Measurements from ENCODE around the gene SLC45A1. TPM values are rescaled to one million over a fixed set of nuclear protein-coding genes. Genes with fewer than 3 reads are reported as not detected.

The SLC45A1 gene
- total RNA-seq, 3 donors from 2014 or later = 0.73 to 3.6 (median 1.9) TPM

GRCh38 chr1:8374812-8375211 is 56.9 kb downstream of the SLC45A1 start:
- Histone ChIP-seq H3K27me3 (no peaks in the 10 kb centered on the region), H3K36me3 (no peaks in the 10 kb centered on the region), H3K9me3 (no peaks in the 10 kb centered on the region), H3K27ac (peak overlapping the region; percentile 84 to 87), H3K4me1 (peaks cover 10 to 39% of the 10 kb centered on the region in 2 donors), H3K4me3 (no peak overlapping the region)
- no peak for TF ChIP-seq POLR2A (IDR thresholded peaks at IDR 0.05)
- TF ChIP-seq CTCF (IDR thresholded peaks at IDR 0.05) = peak in 1 of 3 donors; percentile 39
- peak in 1 of 2 donors; percentile 39 for DNase-seq (ENCODE audit: low spot score in 2 of 2)
- intact Hi-C loops (cut with DNase I; ENCODE audit: low total_unique reads) = no loop called here

- TF ChIP-seq CTCF (IDR thresholded peaks at IDR 0.05) (no peak), POLR2AphosphoS5 (IDR thresholded peaks at IDR 0.05) (no peak), POLR2A (IDR thresholded peaks at IDR 0.05) (no peak)
- no peaks in the 10 kb centered on the region for H3K27me3 ChIP-seq
- H3K4me1 ChIP-seq = peaks cover 10 to 30% of the 10 kb centered on the region in 2 donors
- peak overlapping the region in 1 of 2 donors; percentile 34 for H3K27ac ChIP-seq
- H3K4me3 ChIP-seq = no peak overlapping the region
- no peak for DNase-seq (ENCODE audit: low spot score in 2 of 2)
- no peaks in the 10 kb centered on the region for H3K36me3 ChIP-seq
- intact Hi-C loops (cut with DNase I; ENCODE audit: low total_unique reads) = no loop called here
- H3K9me3 ChIP-seq = no peaks in the 10 kb centered on the region
These were observed 58.5 kb downstream of the SLC45A1 start for GRCh38 chr1:8376358-8376840.

GRCh38 chr1:8377271-8377981 is 59.5 kb downstream of the SLC45A1 start:
- H3K4me1 ChIP-seq = peaks cover 14 to 29% of the 10 kb centered on the region in 2 donors
- no peaks in the 10 kb centered on the region for H3K9me3 ChIP-seq
- H3K36me3 ChIP-seq = no peaks in the 10 kb centered on the region
- no peaks in the 10 kb centered on the region for H3K27me3 ChIP-seq
- TF ChIP-seq POLR2A (IDR thresholded peaks at IDR 0.05) (no peak), POLR2AphosphoS5 (IDR thresholded peaks at IDR 0.05) (no peak), CTCF (IDR thresholded peaks at IDR 0.05) (no peak)
- intact Hi-C loops (cut with DNase I; ENCODE audit: low total_unique reads) = no loop called here
- H3K4me3 ChIP-seq = no peak overlapping the region
- DNase-seq (ENCODE audit: low spot score in 2 of 2) = no peak
- peak overlapping the region in 1 of 2 donors; percentile 85 for H3K27ac ChIP-seq

DNA sequence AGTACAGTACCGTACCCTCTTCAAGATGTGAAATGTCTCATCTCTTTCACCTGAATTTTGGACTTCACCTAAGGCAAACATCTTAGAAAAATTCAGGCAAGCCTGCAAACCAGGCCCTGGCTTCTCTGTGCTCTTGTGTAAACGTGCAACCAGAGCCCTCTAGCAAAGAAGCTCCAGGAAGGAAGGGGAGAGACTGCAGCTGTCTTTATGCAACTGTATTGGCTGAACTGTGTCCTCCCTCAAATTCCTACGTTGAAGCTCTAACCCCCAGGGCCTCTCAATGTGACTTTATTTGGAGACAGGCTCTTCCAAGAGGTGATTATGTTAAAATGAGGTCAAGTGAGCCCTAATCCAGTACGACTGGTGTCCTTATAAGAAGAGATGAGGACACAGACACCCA is 60.3 kb downstream of the SLC45A1 start:
- Histone ChIP-seq H3K36me3 (no peaks in the 10 kb centered on the region), H3K9me3 (no peaks in the 10 kb centered on the region), H3K4me1 (peaks cover 13 to 25% of the 10 kb centered on the region in 2 donors), H3K27me3 (no peaks in the 10 kb centered on the region), H3K27ac (peak overlapping the region; percentile 73 to 85), H3K4me3 (no peak overlapping the region)
- intact Hi-C loops (cut with DNase I; ENCODE audit: low total_unique reads) = no loop called here
- no peak for TF ChIP-seq POLR2A (IDR thresholded peaks at IDR 0.05)
- no peak for TF ChIP-seq CTCF (IDR thresholded peaks at IDR 0.05)
- no peak for TF ChIP-seq POLR2AphosphoS5 (IDR thresholded peaks at IDR 0.05)
- DNase-seq (ENCODE audit: low spot score in 2 of 2) = no peak

DNA sequence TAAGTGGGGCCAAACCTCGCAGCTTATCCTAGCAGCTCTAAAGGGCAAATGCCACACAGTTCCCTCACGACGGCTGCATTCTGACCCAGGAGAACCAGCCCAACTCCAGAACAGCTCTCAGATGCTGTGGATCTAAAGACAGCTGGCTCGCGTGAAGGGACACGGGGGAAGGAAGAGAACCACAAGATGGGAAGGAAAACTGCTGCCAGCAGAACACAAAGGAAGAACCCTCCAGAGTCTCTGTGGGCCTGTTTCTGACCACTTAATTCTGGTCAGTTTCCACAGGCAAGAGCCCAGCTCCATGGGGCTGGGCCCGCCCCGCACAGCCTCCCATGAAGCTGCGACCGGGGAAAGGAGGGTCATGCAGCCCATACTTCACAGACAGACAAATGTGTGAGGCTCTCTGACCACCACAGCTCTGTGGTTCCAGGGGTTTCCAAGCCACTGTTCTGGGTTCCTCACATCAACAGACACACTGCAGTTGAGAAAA is 61.1 kb downstream of the SLC45A1 start:
- TF ChIP-seq POLR2A (IDR thresholded peaks at IDR 0.05) = no peak
- TF ChIP-seq CTCF (IDR thresholded peaks at IDR 0.05) = no peak
- TF ChIP-seq POLR2AphosphoS5 (IDR thresholded peaks at IDR 0.05) = no peak
- no peak for DNase-seq (ENCODE audit: low spot score in 2 of 2)
- H3K27ac ChIP-seq = peak overlapping the region; percentile 73 to 85
- no peaks in the 10 kb centered on the region for H3K27me3 ChIP-seq
- intact Hi-C loops (cut with DNase I; ENCODE audit: low total_unique reads) = no loop called here
- no peaks in the 10 kb centered on the region for H3K36me3 ChIP-seq
- H3K4me1 ChIP-seq = peaks cover 9 to 20% of the 10 kb centered on the region in 2 donors
- H3K4me3 ChIP-seq = peak overlapping the region in 1 of 3 donors; percentile 5
- no peaks in the 10 kb centered on the region for H3K9me3 ChIP-seq
